GM21723 (cell line): ENCODE measurements around the gene OXSR1.
"Not testable (repeated sequence)": the region's sequence is repeated elsewhere in the genome, so short reads cannot be mapped to it uniquely, and the experiment has no call there.

Experiments
- ATAC-seq: cut with Tn5 transposase; IDR thresholded peaks from one replicate; pipeline ENCODE4 v1.9.1; 2021; ENCODE audit warnings: mild to moderate bottlenecking, moderate library complexity; ENCODE audit not compliant: unreplicated experiment

Gene OXSR1

DNA sequence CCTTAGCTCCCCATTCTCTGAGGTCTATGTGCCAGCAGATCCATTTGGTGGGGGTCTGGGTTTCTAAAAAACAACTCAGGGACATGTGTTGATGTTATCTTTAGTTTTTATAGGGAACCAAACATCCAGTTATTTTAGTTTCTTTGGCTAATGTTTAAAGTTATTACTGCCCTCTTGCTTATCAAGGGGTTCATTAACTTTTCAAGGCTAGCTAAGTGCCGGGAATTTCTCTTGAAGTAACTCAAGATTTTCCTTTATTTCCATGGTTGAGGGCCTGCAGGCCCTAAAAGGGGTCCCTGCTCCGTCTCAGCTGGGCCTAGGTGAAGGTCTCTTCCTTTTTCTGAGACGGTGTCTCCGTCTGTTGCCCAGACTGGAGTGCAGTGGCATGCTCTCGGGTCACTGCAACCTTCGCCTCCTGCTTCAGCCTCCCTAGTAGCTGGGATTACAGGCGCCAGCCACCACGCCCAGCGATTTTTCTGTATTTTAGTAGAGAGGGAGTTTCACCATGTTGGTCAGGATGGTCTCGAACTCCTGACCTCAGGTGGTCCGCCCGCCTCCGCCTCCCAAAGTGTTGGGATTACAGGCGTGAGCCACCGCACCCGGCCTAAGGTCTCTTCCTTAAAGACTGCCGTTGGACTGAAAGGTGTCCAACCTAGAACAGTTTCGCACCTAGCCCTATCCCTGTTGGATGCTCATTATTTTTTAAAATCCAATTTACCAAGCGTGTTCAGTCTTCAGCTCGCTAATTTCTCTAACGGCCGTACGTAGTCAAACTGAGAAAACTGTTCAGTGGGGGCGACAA, 1.3 kb upstream of the OXSR1 start:
- no peak for ATAC-seq

DNA sequence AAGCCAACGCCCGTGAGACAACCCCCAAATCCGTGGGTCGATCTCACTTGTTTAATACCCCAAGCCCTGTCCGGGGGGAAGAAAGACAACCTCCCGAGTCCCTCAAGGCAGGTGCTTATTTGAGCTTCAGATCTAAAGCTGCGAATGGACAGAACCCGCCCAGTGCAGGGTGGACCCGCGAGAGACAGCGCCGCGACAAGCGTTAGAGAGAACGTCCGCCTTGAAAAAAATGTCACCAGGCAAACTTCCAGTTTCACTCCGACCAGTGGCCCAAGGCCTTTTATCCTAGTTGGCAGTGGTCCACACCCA, 740 bp upstream of the OXSR1 start:
- peak; percentile 18 for ATAC-seq

DNA sequence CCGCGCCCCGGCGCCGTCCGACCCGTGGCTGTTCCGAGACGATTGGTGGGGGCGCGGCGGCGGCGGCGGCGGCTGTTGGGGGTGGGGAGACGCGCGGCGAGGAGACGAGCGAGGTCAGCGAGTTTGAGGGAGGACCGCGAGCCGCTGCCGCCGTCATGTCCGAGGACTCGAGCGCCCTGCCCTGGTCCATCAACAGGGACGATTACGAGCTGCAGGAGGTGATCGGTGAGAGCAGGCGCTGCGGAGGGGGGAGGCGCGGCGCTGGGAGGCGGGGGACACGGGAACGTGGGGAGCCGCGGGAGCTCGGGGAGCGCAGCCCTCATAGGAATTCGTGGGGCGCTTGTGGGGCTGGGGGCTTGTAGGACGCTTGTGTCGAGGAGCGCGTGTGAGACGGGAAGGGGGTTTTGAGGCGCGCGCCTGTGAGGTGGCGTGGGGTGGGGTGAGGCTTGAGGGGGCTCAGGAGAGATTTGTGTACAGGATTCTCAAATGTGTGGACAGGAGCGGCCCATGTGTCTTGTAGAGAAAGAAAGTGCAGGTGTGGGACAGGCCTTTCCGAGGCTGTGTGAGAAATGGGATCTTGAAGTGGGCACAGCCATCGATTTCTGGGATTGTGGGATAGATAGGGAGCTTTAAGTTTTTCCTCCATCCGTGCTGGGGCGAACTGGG, 518 bp downstream of the OXSR1 start:
- no peak for ATAC-seq

- no peak for ATAC-seq
These were observed 2.3 kb downstream of the OXSR1 start for GRCh38 chr3:38167591-38167990.

DNA sequence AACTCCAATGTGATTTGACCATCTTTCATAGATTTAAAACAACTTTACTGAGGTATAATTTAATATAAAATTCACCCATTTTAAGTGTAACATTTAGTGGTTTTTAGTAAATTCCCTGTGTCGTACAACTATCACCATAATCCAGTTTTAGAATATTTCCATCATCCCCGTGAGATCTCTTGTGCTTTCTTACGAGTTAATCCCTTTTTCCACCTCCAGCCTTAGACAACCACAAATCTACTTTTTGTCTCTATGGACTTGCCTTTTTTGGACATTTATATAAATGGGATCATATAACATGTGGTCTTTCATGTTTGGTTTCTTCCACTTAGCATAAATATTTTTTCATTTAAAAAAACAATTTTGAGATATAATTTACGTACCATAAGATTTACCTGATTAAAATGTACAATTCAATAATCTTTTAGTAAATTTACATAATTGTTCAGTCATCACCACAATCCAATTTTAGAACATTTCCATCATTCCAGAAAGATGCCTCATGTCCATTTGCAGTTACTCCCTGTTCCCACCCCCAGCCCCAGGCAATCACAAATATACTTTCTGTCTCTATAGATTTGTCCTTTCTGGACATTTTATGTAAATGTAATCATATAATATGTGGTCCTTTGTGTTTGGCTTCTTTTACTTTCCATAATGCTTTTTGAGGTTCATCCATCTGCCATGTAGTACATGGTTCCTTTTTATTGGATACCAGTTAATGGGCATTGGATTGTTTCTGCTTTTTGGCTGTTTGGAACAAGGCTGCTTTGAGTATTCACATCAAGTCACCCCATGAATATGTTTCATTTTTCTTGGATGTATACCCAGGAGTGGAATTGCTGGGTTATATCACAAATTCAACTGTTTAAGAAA, 3.1 kb downstream of the OXSR1 start:
- ATAC-seq: no peak

DNA sequence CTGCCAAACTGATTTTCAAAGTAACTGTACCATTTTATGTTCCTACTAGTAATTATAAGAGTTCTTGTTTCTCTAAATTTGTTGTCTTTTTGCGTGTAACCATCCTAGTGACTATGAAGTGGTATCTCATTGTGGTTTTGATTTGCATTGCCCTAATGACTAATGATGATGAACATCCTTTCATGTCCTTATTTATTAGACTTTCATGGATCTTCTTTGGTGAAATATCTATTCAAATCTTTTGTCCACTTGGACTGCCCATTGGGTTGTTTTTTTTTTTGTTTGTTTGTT, 3.6 kb downstream of the OXSR1 start:
- no peak for ATAC-seq

DNA sequence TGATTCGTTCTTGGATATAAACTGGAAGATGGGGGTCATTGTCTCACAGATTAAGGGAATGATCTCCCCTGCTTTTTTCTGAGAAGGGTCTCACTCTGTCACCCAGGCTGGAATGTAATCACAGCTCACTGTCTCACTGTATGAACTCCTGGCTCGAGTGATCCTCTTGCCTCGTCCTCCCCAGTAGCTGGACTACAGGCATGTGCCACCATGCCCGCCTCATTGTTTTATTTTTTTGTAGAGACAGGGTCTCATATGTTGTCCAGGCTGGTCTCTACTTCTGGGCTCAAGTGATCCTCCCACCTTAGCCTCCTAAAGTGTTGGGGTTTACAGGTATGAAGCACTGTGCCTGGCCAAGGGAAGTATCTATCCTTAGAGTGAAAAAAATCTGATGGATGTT, 5.4 kb downstream of the OXSR1 start:
- no peak for ATAC-seq

- no peak for ATAC-seq
These were observed 6.3 kb downstream of the OXSR1 start for GRCh38 chr3:38171622-38172021.

DNA sequence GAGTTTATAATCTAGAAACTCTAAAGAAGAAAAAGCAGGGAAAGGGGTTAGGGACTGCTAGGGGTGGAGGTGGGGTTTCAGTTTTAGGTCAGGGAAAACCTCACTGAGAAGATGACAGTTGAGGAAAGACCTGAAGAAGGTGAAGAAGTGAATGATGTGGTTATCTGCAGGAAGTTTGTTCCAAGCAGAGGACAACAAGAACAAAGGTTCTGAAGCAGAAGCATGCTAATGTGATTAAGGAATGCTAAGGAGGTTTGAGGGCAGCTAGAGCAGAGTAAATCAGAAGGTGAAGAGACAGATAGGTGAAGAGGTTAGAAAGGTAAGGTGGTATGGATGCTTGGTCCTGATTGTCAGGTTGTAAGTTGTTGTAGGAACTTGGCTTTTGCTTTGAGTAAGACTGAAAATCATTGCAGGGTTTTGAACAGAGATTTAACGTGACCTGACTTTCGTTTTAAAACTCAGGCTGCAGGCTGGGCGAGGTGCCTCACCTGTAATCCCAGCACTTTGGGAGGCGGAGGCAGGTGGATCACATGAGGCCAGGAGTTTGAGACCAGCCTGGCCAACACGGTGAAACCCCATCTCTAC, 8.6 kb downstream of the OXSR1 start:
- ATAC-seq: peak; percentile 58

DNA sequence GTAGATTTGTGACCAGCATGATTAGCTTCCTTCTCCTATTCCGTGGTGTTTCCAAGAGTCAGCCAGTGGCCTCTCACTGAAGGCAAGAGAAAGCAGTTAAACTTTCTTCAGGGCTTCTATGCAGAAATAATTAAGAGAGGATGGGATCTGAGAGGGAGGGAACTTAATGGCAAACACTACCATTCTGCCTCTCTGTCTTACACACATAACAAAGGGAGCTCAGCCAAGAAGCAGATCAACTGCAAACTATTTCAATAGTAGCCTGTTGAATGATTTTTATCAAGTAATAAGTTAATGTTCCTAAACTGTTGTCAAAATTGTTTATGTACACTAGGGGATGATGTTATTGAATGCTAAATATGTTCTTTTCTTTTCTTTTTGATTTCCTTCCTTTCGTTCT, 11.8 kb downstream of the OXSR1 start:
- no peak for ATAC-seq

DNA sequence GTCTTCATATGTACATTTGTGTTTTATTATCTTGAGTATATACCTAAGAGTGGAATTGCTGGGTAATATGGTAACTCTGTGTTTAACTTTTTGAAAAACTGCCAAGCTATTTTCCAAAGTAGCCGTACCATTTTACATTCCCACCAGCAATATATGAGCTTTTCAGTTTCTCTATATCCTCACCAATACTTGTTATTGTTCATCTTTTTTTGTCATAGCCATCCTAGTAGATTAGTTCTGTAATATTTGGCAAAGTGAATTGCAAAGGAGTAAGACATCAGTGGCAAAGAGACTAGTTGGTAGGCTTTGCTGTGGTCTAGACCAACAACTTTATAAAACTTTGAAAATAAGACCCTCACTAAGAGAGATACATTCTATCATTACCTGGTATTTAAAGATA, 21.4 kb downstream of the OXSR1 start:
- ATAC-seq: no peak

DNA sequence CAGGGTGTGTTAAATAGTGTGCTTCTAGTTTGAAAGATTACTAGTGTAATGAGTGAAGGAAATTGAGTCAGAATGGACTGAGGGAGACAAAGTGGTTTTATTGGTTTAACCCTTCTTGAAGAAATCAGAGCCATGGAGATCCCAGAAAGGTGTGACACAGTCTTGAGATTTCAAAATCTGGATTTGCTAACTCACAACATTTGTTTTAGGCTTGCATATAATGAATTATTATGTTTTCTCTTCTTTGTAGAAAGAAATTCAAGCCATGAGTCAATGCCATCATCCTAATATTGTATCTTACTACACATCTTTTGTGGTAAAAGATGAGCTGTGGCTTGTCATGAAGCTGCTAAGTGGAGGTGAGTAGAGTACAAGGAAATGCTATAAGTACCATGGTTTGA, 25.1 kb downstream of the OXSR1 start:
- ATAC-seq: no peak

DNA sequence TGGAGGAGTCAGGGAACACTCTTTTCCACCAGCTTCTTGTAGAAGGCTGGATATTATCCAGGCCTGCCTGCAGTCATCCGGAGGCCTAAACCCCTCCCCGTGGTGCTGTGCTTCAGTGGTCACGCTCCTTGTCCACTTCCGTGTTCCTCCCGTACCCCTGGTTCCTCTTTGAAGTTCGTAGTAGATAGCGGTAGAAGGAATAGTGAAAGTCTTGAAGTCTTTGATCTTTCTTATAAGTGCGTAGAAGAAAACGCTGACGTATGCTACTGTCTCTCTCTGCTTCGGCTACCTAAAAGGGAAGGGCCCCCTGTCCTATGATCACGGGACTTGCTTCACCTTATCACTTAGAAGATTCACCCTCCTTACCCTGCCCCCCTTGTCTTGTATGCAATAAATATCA, 37.6 kb downstream of the OXSR1 start:
- ATAC-seq: not testable (repeated sequence)

DNA sequence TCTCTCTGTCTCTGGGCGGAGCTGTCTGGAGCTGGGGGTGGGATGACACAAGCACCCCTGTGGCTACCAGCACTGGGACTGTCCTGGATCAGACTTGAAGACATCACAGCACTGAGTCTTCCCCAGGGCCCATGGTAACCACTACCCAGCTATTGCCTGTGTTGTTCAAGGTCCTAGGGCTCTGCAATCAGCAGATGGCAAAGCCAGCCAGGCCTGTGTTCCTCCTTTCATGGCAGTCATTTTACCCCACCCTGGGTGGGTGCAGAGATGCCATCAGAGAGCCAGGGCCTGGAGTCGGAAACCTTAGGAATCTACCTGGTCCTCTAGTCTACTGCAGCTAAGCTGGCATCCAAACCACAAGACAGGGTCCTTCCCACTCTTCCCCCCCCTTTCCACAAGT, 38.4 kb downstream of the OXSR1 start:
- ATAC-seq: no peak

DNA sequence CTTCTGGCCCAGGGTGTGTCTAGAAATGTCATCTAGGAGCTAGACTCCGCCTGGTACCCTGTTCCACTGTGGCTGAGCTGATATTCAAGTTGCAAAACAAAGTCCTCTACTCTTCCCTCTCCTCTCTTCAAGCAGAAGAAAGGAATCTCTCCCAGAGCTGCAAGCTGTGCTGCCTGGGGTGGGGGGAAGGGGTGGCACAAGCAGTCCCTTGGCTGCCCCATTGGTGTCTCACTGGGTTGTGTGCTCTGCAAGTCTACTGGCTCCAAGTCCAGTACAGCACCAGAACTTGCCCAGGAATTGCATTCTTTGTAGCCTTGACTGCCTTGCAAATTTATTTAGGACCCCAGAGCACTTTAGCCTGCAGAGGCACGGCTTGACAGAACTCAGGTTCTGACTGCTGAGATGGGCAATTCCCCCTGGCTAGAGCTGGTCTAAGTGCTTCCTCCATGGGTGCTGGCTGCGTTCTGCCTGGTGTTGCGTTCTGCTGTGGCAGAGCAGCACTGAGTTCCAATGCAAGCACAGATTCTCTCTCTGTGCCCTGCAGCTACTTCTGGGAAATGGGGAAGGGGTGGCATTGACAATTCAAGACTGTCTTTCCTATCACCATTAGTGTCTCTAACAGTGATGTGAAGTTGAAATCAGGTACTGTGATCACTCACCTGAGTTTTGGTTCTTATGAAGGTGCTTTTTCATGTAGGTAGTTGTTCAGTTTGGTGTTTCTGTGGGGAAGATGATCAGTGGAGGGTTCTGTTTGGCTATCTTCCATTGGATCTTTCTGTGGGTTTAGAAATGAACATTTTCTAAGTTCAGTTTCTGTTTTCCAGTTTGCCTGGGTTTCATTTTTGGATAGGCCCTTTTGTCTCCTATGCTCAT, 39.5 kb downstream of the OXSR1 start:
- ATAC-seq: no peak

- no peak for ATAC-seq
These were observed 40.1 kb downstream of the OXSR1 start for GRCh38 chr3:38205472-38205805.

- ATAC-seq: no peak
These were observed 42.1 kb downstream of the OXSR1 start for GRCh38 chr3:38207254-38208003.

- ATAC-seq: peak; percentile 83
These were observed 44.9 kb downstream of the OXSR1 start for GRCh38 chr3:38210141-38210757.

GRCh38 chr3:38212141-38212540, 46.8 kb downstream of the OXSR1 start:
- no peak for ATAC-seq

- ATAC-seq: no peak
These were observed 49.2 kb downstream of the OXSR1 start for GRCh38 chr3:38214560-38214959.
